Neural progenitor cell (in vitro differentiated cells): ENCODE data around the gene SMARCAL1.

Source experiments
- CTCF ChIP-seq: fragments of 200-600 bp; sonication (generic); IDR thresholded peaks from 2 replicates; pipeline ENCODE4 v1.5.1; 2017; ENCODE audit warnings: antibody characterized with exemption, mild to moderate bottlenecking
- EZH2 ChIP-seq: fragments of 200-600 bp; sonication (generic); IDR thresholded peaks from 2 replicates; pipeline ENCODE4 v1.6.1; 2017; ENCODE audit warnings: antibody characterized with exemption, mild to moderate bottlenecking, moderate library complexity
- EZH2phosphoT487 ChIP-seq: fragments of 200-600 bp; sonication (generic); IDR thresholded peaks from 2 replicates; pipeline ENCODE4 v1.6.1; 2017; ENCODE audit warnings: antibody characterized with exemption

DNA sequence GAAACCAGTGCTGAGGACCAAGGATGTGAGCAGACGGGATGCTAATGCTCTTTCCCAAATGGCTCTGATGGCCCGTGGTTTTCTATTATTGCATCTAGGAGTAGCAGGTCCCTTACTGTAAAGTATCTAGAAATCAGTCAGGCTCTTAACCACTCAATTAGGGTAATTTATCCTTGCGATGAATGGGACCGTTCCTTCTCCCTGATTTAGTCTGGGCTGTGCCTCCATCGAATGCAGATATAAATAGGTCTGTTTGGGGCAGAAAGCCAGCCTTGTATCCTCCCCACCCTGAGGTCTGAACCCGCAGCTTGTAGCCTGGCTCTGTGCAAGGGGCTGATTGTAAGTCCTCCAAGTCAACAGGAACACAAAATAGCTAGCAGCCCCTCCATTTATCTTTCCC is 9.5 kb upstream of the SMARCAL1 start:
- TF ChIP-seq CTCF = no peak
- no peak for TF ChIP-seq EZH2phosphoT487
- no peak for TF ChIP-seq EZH2
